ENCODE results near the gene NT5DC4.
"Not testable (repeated sequence)": the region's sequence is repeated elsewhere in the genome, so short reads cannot be mapped to it uniquely, and the experiment has no call there.

NT5DC4 gene

DNA sequence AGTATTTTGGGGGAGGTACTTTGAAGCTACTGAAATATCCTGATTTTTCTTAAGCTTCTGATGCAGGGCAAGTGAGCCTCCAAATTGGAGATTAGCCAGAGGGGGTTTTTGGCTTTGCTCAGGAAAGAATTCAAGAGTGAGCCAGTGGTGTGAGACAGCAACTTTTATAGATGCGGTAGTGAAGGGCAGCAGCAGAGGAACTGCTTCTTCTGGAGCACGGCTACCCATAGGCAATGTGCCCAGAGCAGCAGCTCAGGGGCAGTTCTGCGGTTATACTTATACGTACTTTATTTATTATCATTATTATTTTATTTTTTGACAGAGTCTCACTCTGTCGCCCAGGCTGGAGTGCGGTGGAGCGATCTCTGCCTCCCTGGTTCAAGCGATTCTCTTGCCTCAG is 19.8 kb upstream of the NT5DC4 start:
- no peak for DNase-seq

DNA sequence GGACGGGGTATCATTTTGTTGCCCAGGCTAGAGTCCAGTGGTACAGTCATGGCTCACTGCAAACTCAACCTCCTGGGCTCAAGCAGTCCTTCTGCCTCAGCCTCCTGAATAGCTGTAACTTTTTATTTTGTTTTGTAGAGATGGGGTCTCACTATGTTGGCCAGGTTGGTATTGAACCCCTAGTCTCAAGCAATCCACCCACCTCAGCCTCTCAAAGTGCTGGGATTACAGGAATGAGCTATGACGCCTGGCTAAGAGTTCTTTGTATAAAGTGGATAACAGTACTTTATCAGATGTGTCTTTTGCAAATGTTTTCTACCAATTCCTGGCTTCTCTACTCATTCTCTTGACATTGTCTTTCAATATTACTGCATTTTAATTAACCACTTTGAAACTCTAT is 17.1 kb upstream of the NT5DC4 start:
- DNase-seq: no peak

DNA sequence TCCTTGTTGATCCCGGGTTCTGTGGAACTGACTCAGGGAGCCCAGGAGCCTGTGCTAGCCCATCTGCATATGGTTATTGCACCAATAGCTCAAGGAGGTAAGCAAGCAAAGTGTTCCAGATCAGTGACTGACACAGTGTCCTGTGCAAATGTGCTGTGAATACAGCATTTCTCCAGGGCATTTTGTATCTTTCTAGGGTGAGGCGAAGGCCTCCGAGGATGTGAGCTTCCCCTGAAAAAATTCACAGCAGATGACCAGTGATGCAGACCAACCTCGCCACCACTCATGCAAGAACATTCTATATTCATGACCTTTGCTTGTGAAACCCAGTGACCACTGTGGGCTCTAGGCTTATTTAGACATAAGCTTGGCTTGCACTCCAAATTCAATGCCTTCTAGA is 15.2 kb upstream of the NT5DC4 start:
- no peak for DNase-seq

DNA sequence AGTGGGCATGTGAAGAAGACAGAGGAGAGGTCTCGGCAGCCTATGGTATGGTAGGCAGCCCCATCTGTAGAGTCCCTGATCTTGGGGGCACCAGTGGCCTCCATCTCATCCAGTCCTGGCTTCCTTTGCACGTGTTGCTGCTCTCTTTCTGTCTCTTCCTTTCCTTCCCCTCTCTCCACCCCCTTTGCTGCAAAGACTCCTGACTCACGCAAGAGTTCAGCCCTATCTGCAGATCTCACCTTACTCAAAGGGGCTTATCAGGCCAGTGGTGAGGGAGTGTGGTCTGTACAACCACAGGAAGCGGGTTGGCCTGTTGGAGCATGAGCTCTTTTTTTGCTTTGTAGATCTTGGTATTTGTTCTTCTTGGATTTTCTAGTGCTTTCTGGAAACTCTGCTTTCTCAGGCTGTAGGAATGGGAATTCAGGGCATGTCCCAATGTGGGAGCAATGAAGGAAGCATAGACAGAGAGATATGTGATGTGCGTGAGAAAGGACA is 14.6 kb upstream of the NT5DC4 start:
- no peak for DNase-seq

DNA sequence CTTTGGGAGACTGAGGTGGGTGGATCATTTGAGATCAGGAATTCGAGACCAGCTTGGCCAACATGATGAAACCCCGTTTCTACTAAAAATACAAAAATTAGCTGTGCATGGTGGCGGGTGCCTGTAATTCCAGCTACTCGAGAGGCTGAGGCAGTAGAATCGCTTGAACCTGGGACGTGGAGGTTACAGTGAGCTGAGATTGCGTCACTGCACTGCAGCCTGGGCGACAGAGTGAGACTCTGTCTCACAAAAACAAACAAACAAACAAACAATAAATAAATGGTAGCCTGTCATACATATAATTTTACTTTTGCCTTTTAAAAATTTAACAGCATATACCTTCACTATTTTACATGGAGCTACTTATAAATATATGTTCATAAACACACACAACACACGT is 13.9 kb upstream of the NT5DC4 start:
- not testable (repeated sequence) for DNase-seq

DNA sequence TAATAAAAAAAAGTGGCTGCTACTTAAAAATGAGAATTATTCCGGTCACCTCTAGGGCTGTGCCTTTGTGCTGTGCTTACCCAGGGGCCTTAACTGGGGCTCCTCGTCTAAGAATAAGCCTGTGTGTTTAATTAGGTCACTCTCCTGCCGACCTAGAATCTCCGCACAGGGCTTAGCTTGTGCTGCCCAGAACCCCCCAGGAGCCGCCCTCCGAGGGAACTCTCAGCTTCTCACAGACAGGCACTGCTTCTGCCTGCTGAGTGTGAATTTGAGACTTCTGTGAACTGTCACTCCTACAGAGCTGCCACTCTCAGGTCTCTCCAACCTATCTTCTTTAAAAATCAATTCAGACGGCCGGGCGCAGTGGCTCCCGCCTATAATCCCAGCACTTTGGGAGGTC is 11.9 kb upstream of the NT5DC4 start:
- DNase-seq: no peak

DNA sequence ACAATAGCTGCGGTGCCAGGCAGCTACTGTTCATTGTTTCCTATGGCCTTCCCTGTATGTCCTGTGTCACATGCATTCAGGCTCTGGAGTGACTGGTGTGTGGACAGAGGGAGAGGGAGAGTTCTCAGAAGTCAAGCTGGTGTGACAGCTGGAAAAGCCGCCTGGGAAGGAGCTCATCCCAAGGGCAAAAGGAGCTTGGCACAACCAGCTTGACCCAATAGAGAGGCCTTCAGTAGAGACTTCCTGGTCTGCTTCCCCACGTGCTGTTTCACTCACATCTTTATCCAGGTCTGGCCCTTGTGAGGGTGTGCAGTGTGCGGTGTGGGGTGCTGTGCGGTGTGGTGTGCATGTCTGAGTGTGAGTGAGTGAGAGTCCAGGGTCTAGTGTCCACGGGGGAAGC is 11.1 kb upstream of the NT5DC4 start:
- no peak for DNase-seq

DNA sequence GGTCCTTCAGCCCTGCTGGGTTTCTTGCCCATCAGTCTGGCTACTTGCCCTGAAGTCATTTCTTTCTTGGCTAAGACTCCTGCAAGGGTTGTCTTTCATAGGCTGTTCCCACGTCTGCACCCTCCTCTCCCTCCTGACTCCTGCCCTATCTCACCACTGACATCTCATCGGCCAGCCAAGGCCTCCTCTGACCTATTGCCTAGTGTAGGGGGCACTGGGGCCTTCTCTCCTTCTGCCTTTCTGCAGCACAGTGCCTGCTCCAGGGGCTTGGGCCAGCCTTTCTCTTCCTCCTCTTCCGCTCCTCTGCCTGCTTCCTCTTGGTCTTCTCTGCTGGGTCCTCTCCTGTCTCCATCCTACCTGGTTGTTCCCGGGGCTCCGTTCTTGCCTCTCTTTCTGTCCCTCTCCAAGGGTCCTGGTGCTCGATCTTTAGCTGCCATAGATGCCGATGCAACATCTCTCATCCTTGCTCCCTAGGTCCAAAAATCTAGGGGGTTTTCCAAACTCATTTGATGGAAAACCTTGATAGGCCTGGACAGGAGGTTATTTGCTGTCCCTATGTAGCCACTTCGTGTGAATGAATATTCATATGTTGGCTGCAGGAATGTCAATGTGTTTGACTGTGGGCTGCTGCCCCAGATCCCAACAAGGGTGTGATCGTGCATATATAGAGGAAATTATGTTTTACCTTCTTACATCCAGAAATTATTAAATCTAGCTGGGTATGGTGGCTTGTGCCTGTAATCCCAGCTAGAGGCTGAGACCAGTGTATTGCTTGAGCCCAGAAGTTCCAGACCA is 9.7 kb upstream of the NT5DC4 start:
- DNase-seq: no peak

DNA sequence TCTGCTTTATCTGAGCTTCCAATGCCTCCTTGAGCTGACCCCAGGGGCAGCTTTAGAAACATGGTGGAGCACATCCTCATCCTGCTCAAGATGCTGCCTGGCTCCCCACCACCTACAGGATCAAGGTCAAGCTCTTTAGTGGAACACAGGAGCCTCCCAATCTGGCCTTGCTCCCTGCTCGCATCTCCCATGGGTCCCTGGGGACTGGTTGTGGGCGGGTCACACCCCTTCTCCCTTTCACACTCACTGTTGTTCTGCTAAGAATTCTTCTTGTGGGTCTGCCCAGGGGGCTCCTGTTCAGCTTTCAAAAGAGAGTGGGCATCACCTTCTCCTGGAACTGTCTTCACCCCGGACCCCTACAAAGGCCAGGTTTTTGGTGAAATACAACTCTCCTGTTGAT is 8.4 kb upstream of the NT5DC4 start:
- DNase-seq: no peak

DNA sequence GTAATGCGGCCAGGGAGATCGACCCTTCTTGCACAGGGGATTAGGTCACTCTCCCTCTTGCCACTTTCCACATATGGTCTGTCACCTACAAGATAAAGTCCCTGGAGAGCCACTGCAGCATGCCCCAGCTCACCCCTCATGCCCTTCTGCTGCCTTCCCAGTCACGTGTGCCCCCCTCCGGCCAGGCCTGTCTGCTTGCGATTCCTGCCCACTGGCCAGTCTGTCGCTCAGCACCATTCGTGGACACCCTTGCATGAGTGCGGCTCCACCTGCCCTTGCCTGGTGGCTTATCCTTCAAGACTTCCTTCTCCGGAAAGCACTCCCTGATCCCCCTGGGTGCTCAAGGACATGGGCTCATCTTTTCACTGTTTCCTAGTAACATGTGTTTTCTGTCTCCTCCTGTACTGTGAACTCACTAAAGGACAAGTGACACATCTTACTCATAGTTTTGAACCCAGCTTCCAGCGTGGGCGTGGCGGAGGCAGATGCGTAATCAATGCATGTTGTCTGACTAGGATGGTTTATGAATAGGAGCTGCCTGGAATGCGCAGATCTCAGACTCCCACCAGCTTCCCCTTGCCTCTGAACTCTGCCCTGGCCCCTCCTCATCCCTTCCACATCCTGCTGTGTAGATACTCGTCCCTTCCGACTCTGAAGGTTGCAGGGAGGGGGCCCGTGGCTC is 7.8 kb upstream of the NT5DC4 start:
- DNase-seq: no peak

DNA sequence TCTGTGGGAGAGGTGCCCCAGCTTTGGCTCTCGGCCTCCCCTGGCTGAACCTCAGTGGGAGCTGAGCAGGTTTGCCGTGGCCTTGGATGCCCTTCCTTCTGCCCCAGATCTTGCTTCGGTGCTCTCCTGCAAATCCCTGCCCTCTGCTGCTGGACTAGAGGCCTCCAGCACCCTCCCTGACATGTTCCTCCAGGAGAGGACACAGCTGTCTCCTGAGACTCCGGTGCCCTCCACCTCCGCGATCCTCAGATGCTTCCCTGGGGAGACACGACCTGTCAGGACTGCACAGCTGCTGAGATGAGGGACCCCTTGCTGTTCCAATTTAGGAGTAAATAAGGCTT is 7.3 kb upstream of the NT5DC4 start:
- no peak for DNase-seq

DNA sequence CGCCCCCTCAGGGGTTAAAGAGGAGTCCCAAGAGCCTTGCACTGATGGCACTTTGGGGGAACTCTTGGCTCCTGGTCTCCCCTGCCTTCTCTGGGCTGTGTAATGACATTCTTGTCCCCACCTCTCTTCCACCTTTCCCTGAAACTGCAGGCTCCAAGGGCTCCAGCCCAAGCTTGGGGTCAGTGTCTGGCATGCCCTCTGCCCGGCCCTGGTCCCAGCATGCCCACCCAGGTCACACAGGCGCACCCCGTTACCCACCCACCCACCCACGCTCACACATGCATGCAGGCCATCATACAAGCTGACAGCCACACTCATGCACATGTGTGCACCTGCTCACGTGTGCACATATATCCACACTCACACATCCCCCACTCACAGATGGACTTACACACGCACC is 6.9 kb upstream of the NT5DC4 start:
- no peak for DNase-seq

DNA sequence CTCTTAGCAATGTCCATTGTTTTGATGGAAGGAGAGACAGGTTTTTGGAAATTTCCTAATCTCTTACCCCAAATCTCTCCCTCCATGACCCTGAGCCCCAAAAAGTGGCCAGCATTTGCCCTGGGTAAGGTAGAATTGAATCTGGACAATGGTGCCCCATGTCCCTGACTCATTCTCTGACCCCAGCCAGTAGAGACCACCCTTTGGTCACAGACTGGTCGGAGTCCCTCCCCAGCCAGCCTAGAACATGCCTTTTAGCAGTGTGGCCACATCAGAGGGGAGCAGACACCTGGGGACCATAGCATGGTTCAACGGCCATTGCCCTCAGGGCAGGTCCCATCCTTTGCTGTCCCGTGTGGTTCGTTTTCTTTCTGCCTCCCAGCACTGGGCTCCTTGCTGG is 6.5 kb upstream of the NT5DC4 start:
- DNase-seq: no peak

DNA sequence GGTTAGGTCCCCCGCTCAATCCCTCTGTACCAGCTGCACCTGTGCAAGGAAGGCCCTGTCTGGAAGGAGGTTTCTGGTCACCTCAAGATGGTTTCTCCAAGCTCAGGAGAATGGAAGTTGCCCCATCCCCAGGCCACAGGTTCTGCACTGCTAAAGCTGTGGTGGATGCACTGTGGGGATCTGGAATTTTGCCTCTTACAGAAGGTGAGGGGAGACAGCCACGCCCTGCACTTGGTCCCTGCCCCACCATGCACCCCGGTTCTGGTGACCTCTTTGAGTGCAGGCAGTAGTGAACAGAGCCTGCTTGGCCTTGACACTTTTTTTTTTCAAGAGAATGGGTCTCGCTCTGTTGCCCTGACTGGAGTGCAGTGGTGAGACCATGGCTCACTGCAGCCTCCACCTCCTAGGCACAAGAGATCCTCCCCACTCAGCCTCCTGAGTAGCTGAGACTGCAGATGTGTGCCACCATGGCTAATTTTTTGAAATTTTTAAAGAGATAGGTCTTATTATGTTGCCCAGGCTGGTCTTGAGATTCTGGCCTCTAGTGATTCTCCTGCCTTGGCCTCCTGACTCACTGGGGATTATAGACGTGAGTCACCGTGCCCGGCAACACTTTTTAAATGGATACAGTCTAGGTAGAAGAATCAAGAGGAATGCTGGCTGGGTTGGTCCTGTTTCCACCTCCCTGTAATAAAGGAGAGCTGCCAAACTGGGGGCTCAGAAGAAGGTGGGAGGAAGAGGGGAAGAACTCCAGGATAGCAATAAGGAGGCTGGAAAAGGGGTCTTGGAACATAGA is 5.8 kb upstream of the NT5DC4 start:
- DNase-seq: no peak

DNA sequence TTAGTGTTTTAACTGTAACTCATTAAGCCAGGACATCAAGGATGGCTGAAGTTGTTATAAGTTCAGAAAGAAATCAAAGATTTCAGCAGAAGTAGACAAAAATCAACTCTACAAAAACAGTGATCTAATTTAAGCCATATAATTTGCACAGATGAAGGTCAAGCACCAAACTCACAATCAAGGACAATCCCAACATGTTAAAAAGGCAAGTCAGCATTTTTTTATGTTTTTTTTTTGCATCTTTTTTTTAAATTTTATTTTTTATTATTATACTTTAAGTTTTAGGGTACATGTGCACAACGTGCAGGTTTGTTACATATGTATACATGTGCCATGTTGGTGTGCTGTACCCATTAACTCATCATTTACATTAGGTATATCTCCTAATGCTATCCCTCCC is 4.7 kb upstream of the NT5DC4 start:
- not testable (repeated sequence) for DNase-seq

DNA sequence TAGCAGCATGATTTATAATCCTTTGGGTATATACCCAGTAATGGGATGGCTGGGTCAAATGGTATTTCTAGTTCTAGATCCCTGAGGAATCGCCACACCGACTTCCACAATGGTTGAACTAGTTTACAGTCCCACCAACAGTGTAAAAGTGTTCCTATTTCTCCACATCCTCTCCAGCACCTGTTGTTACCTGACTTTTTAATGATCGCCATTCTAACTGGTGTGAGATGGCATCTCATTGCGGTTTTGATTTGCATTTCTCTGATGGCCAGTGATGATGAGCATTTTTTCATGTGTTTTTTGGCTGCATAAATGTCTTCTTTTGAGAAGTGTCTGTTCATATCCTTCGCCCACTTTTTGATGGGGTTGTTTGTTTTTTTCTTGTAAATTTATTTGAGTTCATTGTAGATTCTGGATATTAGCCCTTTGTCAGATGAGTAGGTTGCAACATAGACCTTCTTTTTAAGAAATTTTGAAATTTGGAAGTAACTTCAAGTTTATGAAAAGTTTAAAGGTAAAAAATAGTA is 3.9 kb upstream of the NT5DC4 start:
- DNase-seq: not testable (repeated sequence)

DNA sequence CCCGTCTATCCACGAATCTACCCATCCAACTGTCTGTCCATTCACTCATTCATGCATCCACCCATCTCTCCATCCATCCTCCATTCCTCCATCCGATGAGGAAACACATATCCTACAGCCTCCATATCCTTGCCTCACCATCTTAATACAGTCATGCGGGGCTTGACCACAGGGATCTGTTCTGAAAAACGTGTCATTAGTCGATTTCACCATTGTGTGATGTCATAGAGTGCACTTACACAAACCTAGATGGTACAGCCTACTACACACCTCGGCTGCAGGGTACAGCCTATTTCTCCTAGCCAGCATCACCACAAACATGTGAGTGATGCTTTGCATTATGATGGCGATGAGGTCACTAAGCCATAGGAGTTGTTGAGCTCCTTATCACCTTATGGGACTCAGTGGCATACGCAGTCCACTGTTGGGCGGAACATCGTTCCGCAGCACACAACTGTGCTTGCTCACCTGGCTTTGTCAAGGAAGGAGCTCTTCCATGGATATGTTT is 1.9 kb upstream of the NT5DC4 start:
- DNase-seq: no peak

DNA sequence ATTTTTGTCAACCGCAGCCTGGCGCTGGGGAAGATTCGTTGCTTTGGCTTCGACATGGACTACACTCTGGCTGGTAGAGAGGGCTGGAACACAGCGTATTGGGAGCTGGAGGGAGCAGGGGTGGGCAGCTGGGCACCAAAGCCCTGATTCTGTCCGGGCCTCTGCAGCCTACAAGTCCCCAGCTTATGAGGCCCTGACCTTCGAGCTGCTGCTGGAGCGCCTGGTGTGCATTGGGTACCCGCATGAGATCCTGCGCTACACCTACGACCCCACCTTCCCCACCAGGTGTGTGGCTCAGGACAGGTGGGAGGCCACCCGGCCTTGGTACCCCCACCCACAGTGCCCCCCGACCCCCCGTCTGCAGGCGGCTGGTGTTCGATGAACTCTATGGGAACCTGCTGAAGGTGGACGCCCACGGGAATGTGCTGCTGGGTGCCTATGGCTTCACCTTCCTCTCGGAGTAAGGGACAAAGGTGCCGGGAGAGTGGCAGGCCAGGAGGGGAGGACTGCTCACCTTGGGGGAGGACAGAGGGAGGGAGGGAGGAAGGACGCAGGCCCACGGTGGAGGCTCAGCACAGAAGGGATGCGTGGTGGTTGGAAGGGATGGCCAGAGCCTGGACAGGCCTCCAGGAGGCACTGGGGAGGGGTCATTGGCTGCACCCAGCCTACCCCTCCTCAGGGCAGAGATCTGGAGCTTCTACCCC is 1.2 kb downstream of the NT5DC4 start:
- no peak for DNase-seq

DNA sequence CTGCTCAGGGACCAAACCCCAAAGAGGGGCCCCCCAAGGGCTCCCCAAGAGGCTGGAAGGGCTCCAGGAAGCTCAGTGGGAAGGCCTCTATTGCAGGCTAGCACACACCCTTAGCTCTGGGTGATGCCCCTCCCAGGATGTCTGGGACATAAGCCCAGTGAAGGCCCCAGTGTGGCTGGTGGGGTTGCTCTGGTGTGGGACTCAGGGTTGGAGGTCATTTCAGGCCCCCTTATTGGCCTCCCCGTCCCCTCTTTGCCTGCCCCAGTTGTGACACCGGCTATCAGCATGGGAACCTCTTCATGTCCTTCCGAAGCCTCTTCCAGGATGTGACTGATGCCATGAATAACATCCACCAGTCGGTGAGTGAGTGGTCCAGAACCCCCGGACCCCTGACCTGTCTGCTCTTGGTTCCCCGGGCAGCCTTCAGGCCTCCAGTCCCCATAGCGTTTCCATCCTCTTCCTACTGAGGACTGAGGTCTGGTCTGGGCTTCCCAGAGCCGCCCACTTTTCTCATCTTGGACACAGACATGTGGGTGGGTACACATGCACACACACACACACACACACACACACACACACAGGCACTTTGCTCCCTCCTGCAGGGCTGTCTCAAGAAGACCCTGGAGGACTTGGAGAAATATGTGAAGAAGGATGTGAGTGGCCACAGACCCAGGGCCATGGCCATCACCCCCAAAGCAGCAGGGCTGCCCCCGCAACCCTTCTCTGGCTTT is 2.2 kb downstream of the NT5DC4 start:
- DNase-seq: no peak

DNA sequence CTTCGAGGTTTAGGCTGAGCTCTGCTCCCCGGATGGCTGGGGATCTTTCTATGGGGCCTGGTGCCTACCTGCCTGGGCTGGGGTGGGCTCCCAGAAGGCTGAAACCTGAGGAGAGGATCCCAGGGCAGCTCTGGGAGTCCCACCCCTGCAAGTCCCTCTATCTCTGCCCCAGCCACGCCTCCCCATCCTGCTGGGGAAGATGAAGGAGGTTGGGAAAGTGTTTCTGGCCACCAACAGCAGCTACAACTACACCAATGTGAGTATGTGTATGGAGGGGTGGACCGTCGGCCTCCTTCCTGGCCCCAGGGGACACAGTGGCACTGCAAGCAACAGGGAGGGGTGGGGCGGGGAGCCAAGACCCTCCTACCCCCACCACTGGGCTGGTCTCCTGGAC is 2.7 kb downstream of the NT5DC4 start:
- no peak for DNase-seq

DNA sequence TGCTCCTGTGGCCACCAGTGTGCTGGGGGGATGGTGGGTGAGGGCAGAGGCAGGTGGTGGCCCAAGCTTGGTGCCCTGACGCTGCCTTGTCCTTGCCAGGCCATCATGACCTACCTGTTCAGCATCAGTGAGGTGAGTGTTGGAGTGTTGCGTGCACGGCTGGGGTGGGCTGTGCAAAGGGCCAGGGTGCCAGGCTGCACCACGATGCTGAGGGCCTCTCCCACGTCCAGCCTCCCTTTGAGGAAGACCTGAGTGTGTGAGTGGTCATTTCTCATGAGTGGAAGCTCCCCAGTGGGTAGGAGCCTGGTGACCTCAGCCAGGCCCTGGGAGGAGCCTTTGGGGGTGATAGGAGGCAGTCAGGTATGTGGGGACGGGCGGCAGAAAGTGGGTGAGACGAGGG is 3.2 kb downstream of the NT5DC4 start:
- DNase-seq: no peak

Measured in NCI-H146 (cell line).